ENCODE data around the gene LYPD1.
A peak's percentile ranks its signal among the peaks of the same experiment; 100 is the strongest.
"Not testable (repeated sequence)": the region's sequence is repeated elsewhere in the genome, so short reads cannot be mapped to it uniquely, and the experiment has no call there.

The LYPD1 gene

GRCh38 chr2:132669908-132670495 is at the start of gene LYPD1:
TSS of gene LYPD1 (minus strand) at chr2:132670205. CDS start at chr2:132669932, 273 bp downstream.
- peak; percentile 74 for DNase-seq (ENCODE audit: low read depth, low spot score)

- DNase-seq (ENCODE audit: low read depth, low spot score), result no peak
Measured at GRCh38 chr2:132719480-132719879, 49.5 kb upstream of the LYPD1 start.

GRCh38 chr2:132716954-132717353 is 46.9 kb upstream of the LYPD1 start:
- no peak for DNase-seq (ENCODE audit: low read depth, low spot score)

DNA sequence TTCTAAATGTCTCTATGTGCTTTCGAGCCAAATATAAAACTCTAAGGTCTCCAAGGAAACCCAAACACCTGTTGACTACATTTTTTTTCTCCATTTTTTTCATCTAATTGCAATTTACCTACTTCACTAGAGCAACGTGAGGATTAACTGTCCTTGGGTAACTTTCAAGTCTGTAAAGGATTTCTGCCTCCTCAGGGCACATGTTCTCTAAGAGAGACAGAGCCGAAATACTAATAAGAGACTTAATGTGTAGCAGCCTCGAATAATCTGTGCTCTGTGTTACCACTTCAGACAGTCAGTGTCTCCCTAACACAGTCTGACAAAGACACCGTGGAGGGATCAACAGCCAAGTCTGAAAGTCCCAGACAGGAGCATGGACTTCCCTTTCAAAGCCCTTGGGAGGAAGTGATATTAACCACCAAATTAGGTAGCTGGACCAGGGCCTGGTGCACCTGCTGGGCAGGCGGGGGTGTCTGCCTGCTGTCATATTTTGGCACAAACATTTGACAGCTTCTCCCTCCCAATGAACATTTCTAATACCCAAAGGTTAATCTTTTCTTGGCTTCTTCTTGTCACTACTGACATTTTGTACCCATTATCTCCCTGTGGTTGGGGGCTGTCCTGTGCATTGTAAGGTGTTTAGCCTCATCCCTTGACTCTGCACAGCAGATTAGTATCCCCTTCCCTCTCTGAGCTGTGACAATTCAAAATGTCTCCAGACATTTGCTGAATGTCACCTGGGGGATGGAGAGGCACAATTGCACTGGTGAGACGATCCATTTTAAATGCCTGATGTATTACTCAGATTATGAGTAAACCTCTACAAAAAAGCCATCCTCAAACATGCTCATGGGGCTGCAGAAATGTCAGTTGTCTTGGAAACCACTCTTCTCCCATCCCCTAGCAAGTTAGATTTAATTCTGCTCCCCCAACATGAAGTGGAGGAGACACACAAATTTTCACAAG is 45.7 kb upstream of the LYPD1 start:
- no peak for DNase-seq (ENCODE audit: low read depth, low spot score)

DNA sequence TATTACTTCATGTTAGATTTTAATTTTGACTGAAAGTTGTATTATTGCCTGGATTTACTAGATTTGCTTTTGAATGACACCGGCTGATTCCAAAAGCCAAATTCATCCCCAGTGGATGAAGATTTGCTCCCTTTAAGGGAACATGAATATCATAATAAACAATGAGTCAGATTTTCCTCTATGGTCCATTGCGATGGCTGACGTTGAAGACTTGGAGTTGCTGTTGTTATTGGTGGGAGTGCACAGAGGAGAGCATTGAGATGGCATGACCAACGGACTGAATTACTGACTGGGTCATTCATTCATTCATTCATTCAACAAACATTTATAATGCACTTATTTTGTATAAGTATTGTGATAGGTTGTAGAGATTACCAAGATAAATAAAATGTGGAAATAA is 33.4 kb upstream of the LYPD1 start:
- no peak for DNase-seq (ENCODE audit: low read depth, low spot score)

GRCh38 chr2:132701810-132702209 is 31.8 kb upstream of the LYPD1 start:
- DNase-seq (ENCODE audit: low read depth, low spot score), result peak; percentile 23

DNA sequence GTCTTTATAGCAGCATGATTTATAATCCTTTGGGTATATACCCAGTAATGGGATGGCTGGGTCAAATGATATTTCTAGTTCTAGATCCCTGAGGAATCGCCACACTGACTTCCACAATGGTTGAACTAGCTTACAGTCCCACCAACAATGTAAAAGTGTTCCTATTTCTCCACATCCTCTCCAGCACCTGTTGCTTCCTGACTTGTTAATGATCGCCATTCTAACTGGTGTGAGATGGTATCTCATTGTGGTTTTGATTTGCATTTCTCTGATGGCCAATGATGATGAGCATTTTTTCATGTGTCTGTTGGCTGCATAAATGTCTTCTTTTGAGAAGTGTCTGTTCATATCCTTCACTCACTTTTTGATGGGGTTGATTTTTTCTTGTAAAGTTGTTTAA is 29.8 kb upstream of the LYPD1 start:
- DNase-seq (ENCODE audit: low read depth, low spot score), result not testable (repeated sequence)

DNA sequence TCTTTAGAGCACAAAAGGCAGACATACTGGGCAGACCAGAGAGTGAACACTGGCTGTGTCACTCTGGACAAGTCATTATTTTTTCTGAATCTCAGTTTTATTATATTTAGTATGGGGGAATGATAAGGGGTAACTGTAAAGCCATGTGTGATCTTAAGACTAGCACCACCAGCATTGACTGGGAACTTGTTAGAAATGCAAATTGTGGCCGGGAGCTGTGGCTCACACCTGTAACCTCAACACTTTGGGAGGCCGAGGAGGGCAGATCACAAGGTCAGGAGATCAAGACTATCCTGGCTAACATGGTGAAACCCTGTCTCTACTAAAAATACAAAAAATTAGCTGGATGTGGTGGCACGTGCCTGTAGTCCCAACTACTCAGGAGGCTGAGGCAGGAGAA is 28.3 kb upstream of the LYPD1 start:
- DNase-seq (ENCODE audit: low read depth, low spot score), result not testable (repeated sequence)

GRCh38 chr2:132697556-132698205 is 27.7 kb upstream of the LYPD1 start:
- no peak for DNase-seq (ENCODE audit: low read depth, low spot score)

GRCh38 chr2:132692816-132693215 is 22.8 kb upstream of the LYPD1 start:
- no peak for DNase-seq (ENCODE audit: low read depth, low spot score)

- DNase-seq (ENCODE audit: low read depth, low spot score), result no peak
Measured at GRCh38 chr2:132691556-132691955, 21.6 kb upstream of the LYPD1 start.

- no peak for DNase-seq (ENCODE audit: low read depth, low spot score)
Measured at GRCh38 chr2:132690664-132691303, 20.8 kb upstream of the LYPD1 start.

DNA sequence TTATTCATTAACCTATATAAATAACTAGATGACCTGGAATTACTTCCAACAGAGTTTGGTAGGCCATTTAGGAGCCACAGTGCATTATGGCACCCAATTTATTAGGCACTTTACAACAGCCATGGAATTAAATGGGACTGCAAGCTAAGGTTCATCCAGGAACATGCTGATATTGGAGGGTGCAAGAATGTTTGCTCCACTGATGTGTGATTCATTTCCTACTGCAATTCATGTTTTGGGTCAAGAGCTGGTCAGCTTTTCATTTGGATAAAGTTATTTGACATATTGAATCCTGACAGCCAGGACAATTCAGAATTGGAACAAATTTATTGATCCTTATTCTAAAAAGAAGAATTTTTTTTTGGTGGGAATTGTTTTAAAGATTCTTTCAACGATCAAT is 11.8 kb upstream of the LYPD1 start:
- no peak for DNase-seq (ENCODE audit: low read depth, low spot score)

- DNase-seq (ENCODE audit: low read depth, low spot score), result no peak
Measured at GRCh38 chr2:132680544-132680943, 10.5 kb upstream of the LYPD1 start.

GRCh38 chr2:132678483-132678882 is 8.5 kb upstream of the LYPD1 start:
- DNase-seq (ENCODE audit: low read depth, low spot score), result peak; percentile 49

DNA sequence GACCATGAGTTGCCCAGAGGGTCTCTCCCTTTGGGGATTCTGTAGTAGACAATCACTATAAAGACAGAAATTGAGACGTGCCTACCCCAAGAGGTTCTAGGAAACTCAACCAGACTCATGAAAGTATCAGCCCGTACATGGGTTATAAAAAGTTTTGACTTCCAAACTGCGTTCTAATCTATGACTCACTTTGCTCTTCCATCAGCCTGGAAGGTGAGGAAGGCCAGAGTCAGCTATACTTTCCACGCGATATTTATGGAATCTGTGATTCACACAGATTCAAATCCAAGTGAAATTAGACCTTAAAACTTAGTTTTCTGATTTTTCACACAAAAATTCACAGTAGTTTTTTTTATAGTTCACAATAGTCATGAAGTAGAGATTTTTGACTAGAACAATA is 7.7 kb upstream of the LYPD1 start:
- no peak for DNase-seq (ENCODE audit: low read depth, low spot score)

DNA sequence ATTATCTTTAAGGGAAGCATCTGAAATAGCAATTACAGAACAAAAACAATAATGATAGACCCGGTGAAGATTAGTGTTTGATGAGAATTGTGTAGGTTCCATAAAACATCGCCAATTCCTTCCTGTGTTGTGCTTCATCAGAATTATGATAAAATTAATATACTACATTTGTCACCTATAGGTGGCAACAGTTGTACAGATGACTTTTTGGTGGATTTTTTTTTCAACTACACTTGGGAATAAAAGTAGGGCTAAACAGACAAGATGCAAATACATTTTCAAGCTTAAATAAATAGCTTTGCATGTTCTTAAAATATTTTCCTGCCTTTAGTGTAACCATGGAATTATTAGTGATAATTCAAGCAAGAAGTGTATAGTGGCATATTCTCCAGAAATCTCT is 7.0 kb upstream of the LYPD1 start:
- DNase-seq (ENCODE audit: low read depth, low spot score), result no peak

DNA sequence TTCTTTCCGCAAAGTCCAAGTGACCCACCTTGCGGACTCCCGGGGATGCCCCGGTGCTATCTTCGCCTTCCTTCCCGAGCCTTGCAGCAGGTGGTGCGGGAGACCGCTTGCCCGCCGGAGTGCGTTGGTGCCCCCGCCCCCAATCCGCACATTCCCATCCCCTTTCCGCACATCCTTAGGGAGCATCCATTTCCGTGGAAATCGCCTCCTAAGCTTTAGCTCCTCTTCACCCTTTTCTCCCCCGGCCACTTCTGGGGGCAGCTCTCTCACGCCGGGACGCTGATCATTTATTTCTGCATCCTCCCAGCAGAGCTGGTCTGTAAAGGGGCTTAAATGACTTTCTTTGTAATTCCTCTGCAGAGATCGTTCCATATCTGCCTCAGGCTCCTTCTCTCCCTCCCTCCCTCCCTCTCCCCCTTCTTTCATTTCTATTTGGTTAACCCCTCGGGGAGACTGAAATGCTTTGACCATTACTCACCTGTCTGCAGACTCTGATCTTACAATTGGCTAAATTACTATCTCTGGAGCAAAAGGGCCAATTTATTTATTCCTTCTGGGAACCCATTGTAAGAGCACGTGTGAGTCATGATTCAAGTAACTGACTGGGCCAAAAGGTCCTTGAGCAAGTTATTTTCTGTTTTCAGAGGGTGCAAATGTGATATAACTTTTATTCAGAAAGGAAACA is 1.3 kb upstream of the LYPD1 start:
- peak; percentile 92 for DNase-seq (ENCODE audit: low read depth, low spot score)

DNA sequence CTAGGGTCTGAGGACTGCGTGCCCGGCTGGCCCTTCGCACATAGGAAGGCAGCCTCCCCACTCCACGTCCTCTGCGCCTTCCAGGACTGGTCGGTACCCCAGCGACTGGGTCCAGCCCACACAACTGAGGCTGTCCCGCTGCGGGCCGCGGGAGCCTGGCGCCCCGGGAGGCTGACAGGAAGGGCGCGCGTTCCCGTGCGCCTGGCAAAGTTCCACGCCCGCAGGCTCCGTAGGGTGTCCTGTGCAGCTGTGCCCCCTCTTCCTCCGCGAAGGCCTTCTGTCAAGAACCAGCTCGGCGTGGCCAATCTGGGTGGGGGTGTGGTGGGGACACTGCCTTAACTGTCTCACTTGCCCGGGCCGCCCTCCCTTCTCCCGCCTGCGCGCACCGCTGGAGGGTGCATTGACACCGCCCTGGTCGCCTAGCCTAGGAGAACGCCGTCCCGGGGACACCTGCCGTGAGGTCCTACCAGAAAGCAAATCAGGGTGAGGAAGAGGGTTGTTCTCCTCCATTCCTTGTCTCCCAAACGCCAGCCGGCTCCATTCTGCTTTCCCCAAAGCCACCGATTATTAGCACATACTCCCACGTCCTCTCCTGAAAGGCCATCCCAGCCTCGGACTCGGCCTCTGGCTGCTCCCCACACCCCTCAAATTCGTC is 618 bp upstream of the LYPD1 start:
- peak; percentile 67 for DNase-seq (ENCODE audit: low read depth, low spot score)

DNA sequence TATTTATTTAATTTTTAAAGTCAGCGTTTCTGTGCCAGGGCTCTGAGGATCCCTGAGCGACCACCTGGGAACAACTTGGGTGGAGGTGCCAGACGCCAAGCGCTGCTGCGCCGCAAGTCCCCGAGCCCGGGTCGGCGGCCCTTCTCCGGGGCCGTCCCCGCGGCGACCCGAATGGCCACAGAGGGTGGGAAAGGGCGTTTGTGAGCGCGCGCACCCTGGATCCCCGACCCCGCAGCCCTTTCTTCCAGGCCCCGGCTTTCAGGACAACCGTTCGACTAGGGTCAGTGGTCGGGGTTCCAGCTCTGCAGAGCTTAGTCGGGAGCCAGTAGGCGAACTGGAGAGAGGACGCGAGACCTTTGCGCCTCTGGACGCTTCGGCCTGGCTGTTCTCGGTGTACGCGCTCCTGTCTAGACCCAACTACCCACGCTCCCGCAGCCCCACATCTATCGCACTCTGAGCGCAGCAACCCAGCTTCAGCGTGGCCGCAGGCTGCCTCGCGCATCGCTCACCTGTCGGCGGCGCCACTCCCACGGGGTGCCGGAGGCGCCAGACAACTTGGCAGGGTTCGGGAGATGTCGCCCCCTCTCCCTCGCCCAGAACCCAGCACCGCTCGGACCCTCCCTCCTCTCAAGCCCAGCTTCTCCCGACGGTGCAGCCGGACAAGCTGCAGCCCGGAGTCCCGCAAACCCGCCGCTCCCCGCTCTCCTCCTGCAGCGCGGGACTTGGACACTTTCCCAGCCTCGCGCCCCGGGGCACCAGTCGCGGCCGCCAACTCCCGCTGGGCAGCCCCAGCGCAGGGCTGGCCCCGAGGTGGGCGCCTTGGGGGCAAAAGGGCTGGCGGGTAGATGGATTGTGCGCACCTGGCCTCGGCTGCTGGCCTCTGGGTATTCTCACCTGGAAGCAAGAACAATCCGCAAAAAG is 758 bp downstream of the LYPD1 start:
- DNase-seq (ENCODE audit: low read depth, low spot score), result peak; percentile 69
